Measurements from ENCODE around the gene SLC22A12.

GRCh38 chr11:64629103-64629502 lies 38.1 kb downstream of the SLC22A12 start:
- TF ChIP-seq, protein P1, sequence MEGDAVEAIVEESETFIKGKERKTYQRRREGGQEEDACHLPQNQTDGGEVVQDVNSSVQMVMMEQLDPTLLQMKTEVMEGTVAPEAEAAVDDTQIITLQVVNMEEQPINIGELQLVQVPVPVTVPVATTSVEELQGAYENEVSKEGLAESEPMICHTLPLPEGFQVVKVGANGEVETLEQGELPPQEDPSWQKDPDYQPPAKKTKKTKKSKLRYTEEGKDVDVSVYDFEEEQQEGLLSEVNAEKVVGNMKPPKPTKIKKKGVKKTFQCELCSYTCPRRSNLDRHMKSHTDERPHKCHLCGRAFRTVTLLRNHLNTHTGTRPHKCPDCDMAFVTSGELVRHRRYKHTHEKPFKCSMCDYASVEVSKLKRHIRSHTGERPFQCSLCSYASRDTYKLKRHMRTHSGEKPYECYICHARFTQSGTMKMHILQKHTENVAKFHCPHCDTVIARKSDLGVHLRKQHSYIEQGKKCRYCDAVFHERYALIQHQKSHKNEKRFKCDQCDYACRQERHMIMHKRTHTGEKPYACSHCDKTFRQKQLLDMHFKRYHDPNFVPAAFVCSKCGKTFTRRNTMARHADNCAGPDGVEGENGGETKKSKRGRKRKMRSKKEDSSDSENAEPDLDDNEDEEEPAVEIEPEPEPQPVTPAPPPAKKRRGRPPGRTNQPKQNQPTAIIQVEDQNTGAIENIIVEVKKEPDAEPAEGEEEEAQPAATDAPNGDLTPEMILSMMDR (IDR thresholded peaks at IDR 0.05; ENCODE audit: low read length) = no peak
- TF ChIP-seq EZH2 (optimal IDR thresholded peaks at IDR 0.05; ENCODE audit: low read depth, low read length) (no peak), EZH2phosphoT487 (IDR thresholded peaks at IDR 0.05; ENCODE audit: low read length) (no peak)

Measured in MM.1S (cell line).